SU-DHL-6 (cell line): Measurements from ENCODE around the gene PLEKHA8.

Experiments
- H2AFZ ChIP-seq: fragments of 200-600 bp; sonication (generic); 2 replicates; pipeline ENCODE4 v1.6.1; 2014; ENCODE audit warnings: low read depth, mild to moderate bottlenecking, moderate library complexity, mixed read lengths, antibody characterized with exemption, low read length; ENCODE audit not compliant: severe bottlenecking
- H3F3A ChIP-seq: fragments of 200-600 bp; shearing (Covaris generic); 2 replicates; pipeline ENCODE4 v1.6.0; 2016; ENCODE audit warnings: antibody characterized with exemption, mild to moderate bottlenecking; ENCODE audit not compliant: insufficient read depth
- H3K27ac ChIP-seq: fragments of 200-600 bp; sonication (generic); 2 replicates; pipeline ENCODE4 v1.5.1; 2016; ENCODE audit warnings: low read depth, mild to moderate bottlenecking, low read length, moderate library complexity, mixed read lengths
- H3K27me3 ChIP-seq: fragments of 200-600 bp; sonication (generic), shearing (Covaris generic); 2 replicates; pipeline ENCODE4 v1.6.0; 2014; ENCODE audit warnings: mild to moderate bottlenecking, low read length
- H3K36me3 ChIP-seq: fragments of 200-600 bp; sonication (generic); 2 replicates; pipeline ENCODE4 v1.6.1; 2014; ENCODE audit warnings: mild to moderate bottlenecking, low read length, mixed read lengths
- H3K4me2 ChIP-seq: fragments of 300-600, 200-600 bp; shearing (Covaris generic), sonication (generic); 2 replicates; pipeline ENCODE4 v1.6.0; 2014; ENCODE audit warnings: low read length, low read depth, mild to moderate bottlenecking; ENCODE audit not compliant: poor library complexity, severe bottlenecking
- H3K4me3 ChIP-seq: fragments of 200-600 bp; sonication (generic); 2 replicates; pipeline ENCODE4 v1.5.1; 2014; ENCODE audit warnings: antibody characterized with exemption, low read length, mild to moderate bottlenecking, mixed read lengths; ENCODE audit not compliant: insufficient read depth, poor library complexity, severe bottlenecking
- H3K79me2 ChIP-seq: fragments of 200-600 bp; sonication (generic); 2 replicates; pipeline ENCODE4 v1.6.1; 2014; ENCODE audit warnings: mild to moderate bottlenecking, low read length, moderate library complexity; ENCODE audit not compliant: insufficient read depth
- H3K9ac ChIP-seq: fragments of 200-600 bp; sonication (generic); 2 replicates; pipeline ENCODE4 v1.7.0; 2014; ENCODE audit warnings: mild to moderate bottlenecking, low read length
- H3K9me2 ChIP-seq: fragments of 200-600 bp; sonication (generic); replicated peaks from 2 replicates; pipeline ENCODE4 v1.6.1; 2014; ENCODE audit warnings: low read length; ENCODE audit not compliant: insufficient read depth
- H3K9me3 ChIP-seq: fragments of 200-600 bp; sonication (generic); 2 replicates; pipeline ENCODE4 v1.6.1; 2014; ENCODE audit warnings: low read length, mixed read lengths; ENCODE audit not compliant: insufficient read depth
- H4K20me1 ChIP-seq: fragments of 200-600 bp; sonication (generic); 2 replicates; pipeline ENCODE4 v1.6.1; 2014; ENCODE audit warnings: low read depth, mild to moderate bottlenecking, antibody characterized with exemption, low read length, moderate library complexity, mixed read lengths
- EZH2phosphoT487 ChIP-seq: fragments of 200-600 bp; sonication (generic), shearing (Covaris generic); conservative IDR thresholded peaks from 2 replicates; pipeline ENCODE4 v1.6.1; 2018; ENCODE audit warnings: mild to moderate bottlenecking, antibody characterized with exemption, low read length, moderate library complexity, mixed read lengths
- TF ChIP-seq, protein P1 (sequence below): fragments of 200-600 bp; sonication (generic); IDR thresholded peaks from one replicate; pipeline ENCODE4 v1.5.1; 2017; ENCODE audit warnings: antibody characterized with exemption, mild to moderate bottlenecking, low read length, moderate library complexity; ENCODE audit not compliant: insufficient read depth, poor library complexity, severe bottlenecking

PLEKHA8 gene

DNA sequence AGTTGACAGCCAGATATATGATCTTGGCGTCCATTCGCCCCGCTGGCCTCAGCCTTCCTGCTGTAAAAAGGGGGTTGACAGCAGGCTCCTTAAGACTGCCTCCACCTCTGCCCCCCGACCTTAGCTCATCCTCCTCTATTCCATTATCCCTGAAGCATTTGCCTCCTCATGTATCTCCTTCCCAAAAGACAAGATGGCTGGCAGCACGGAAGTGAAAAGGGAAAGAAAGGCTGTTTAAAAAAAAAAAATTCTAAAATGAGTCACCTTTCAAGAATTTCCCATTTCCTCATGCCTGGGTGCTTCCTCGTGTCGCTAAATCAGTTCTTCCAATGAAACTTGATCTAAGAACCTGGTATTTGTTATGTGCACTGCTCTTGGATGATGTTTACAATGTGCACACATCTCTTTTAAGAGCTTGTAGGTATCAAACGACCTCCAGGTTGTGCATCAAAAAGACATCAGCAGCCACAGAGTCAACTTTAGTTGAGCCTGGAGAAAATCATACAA lies 40.3 kb upstream of the PLEKHA8 start:
- Histone ChIP-seq H3K9ac (no peak overlapping the region), H3K4me3 (no peak overlapping the region), H3K79me2 (no peaks in the 10 kb centered on the region), H3K36me3 (no peaks in the 10 kb centered on the region), H3K27ac (no peak overlapping the region), H3K4me2 (no peak overlapping the region), H3K9me3 (no peaks in the 10 kb centered on the region), H3K9me2 (no peaks in the 10 kb centered on the region), H2AFZ (no peak overlapping the region), H3F3A (no peaks in the 10 kb centered on the region), H3K27me3 (0 out of 2 replicates have a peak, but pooled peaks cover 4% of the 10 kb centered on the region), H4K20me1 (no peaks in the 10 kb centered on the region)
- TF ChIP-seq, protein P1, sequence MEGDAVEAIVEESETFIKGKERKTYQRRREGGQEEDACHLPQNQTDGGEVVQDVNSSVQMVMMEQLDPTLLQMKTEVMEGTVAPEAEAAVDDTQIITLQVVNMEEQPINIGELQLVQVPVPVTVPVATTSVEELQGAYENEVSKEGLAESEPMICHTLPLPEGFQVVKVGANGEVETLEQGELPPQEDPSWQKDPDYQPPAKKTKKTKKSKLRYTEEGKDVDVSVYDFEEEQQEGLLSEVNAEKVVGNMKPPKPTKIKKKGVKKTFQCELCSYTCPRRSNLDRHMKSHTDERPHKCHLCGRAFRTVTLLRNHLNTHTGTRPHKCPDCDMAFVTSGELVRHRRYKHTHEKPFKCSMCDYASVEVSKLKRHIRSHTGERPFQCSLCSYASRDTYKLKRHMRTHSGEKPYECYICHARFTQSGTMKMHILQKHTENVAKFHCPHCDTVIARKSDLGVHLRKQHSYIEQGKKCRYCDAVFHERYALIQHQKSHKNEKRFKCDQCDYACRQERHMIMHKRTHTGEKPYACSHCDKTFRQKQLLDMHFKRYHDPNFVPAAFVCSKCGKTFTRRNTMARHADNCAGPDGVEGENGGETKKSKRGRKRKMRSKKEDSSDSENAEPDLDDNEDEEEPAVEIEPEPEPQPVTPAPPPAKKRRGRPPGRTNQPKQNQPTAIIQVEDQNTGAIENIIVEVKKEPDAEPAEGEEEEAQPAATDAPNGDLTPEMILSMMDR, result no peak
- no peak for TF ChIP-seq EZH2phosphoT487

DNA sequence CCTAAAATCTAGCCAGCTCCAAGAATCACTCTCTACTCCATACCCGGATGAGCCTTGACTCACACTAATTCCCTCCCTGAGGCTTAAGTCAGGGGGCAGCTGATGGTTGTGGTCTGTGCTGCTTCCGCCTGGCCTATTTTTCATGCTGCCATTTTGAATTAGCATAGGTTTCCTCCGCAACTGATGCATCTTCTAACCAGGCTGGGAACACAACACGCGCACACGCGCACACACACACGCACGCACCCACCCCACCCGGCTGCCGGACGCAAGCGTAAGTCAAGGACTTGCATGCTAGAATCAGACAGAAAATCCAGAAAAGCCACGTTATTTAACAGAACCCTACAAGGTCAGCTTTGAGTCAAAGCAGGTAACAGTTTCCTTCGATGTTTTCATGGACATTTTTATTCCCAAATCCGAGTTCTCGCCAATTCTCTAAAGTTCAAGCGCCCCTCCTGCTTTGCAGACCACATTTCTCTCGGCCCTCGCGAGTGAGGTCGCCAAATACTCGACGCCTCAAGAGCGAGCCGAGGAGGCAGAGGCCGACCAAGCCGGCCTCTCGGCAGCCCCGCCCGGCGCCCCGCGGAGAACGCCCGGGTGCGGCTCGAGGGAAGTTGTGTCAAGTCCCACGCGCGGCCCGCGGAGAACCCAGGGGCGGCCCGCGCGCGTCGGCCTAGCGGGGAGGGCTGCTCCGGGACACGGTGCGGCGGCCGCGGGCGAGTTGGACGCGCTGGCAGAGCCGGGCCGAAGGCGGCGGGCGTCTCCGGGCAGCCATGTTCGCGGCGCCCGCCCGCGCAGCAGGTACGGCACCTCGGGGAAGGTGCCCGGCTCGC lies 39.6 kb upstream of the PLEKHA8 start:
- Histone ChIP-seq H2AFZ (no peak overlapping the region), H3K4me2 (peak overlapping the region; percentile 51), H4K20me1 (no peaks in the 10 kb centered on the region), H3K9ac (no peak overlapping the region), H3K9me3 (no peaks in the 10 kb centered on the region), H3K4me3 (peak overlapping the region; percentile 12), H3K9me2 (no peaks in the 10 kb centered on the region), H3K27me3 (0 out of 2 replicates have a peak, but pooled peaks cover 4% of the 10 kb centered on the region), H3F3A (no peaks in the 10 kb centered on the region), H3K27ac (no peak overlapping the region), H3K79me2 (no peaks in the 10 kb centered on the region), H3K36me3 (no peaks in the 10 kb centered on the region)
- TF ChIP-seq, protein P1, result no peak
- no peak for TF ChIP-seq EZH2phosphoT487

DNA sequence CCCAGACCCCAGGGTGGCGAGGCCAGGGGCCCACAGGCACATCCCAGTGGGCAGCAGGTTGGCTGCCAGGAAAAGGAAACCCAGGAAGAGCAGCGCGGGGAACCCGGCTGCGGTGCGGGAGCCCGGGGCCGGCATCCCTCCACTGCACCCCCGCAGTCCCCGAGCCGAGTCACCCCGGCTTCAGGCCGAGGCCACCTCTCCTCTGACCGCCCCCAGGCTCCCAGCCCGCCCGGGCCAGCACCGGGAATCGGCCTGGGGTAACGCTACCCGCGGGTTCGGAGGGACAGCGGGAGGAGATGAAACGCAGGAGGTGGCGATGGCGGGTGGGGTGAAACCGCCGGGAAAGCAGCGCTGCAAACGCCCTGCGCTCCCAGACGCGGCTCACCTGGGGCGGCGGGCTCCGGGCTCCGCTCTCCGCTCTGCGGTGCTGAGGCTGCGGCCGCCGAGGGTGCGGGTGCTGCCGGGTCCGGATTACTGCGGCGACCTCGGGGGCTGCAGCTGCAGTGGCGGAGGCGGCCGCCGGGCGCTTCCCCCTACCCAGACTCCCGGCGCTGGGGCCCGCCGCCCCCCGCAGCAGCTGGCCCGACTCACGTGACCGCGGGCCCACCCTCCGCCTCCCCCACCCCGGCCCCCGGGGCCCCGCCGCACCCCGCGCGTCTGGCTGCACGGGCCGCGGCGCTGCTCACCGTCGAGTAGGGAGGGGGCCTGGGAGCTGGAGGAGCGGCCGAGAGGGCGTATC lies 38.8 kb upstream of the PLEKHA8 start, which contains the start of gene SCRN1:
TSS of gene SCRN1 (minus strand) at position 545 of the 739 bp plus-strand sequence. CDS start 20,734 bp downstream, outside the sequence.
- Histone ChIP-seq H3K9me2 (no peaks in the 10 kb centered on the region), H3K79me2 (no peaks in the 10 kb centered on the region), H3K9ac (no peak within 1 kb of the TSS; the same call in 1 of the 2 replicates), H2AFZ (no peak within 1 kb of the TSS), H3K27ac (no peak within 1 kb of the TSS), H3K9me3 (no peaks in the 10 kb centered on the region), H3F3A (no peaks in the 10 kb centered on the region), H3K27me3 (0 out of 2 replicates have a peak, but pooled peaks cover 4% of the 10 kb centered on the region), H4K20me1 (no peaks in the 10 kb centered on the region), H3K36me3 (no peaks in the 10 kb centered on the region), H3K4me2 (peak within 1 kb of the TSS; percentile 51), H3K4me3 (peak within 1 kb of the TSS; percentile 12)
- no peak; the same call in 1 of the 2 replicates for TF ChIP-seq EZH2phosphoT487
- TF ChIP-seq, protein P1, result no peak
